Smooth muscle cell (in vitro differentiated cells): ENCODE measurements around the gene BPTF. TPM values are rescaled to one million over a fixed set of nuclear protein-coding genes. Genes with fewer than 3 reads are reported as not detected.

ENCODE experiments used
- DNase-seq: peaks from one replicate; lab custom pipeline; 2025; ENCODE audit not compliant: unreplicated experiment; lab: John Stamatoyannopoulos, UW
- H2AFZ ChIP-seq: fragments of 200-600 bp; sonication (generic); 2 replicates; pipeline ENCODE4 v1.6.0; 2016; ENCODE audit warnings: antibody characterized with exemption, low read depth, mild to moderate bottlenecking
- H3F3A ChIP-seq: fragments of 200-600 bp; sonication (generic); 2 replicates; pipeline ENCODE4 v1.6.0; 2017; ENCODE audit warnings: antibody characterized with exemption, low read depth
- H3K27ac ChIP-seq: fragments of 200-600 bp; sonication (generic); 2 replicates; pipeline ENCODE4 v1.5.1; 2016; ENCODE audit warnings: low read depth, mild to moderate bottlenecking
- H3K27me3 ChIP-seq: fragments of 200-600 bp; sonication (generic); 2 replicates; pipeline ENCODE4 v1.6.1; 2016; ENCODE audit warnings: low read depth, mild to moderate bottlenecking
- H3K36me3 ChIP-seq: fragments of 200-600 bp; sonication (generic); 2 replicates; pipeline ENCODE4 v1.5.1; 2016; ENCODE audit warnings: low read depth
- H3K4me1 ChIP-seq: fragments of 200-600 bp; sonication (generic); 2 replicates; pipeline ENCODE4 v1.5.1; 2016; ENCODE audit warnings: low read depth
- H3K4me2 ChIP-seq: fragments of 200-600 bp; sonication (generic); 2 replicates; pipeline ENCODE4 v1.6.0; 2016; ENCODE audit warnings: mild to moderate bottlenecking
- H3K4me3 ChIP-seq: fragments of 200-600 bp; sonication (generic); 2 replicates; pipeline ENCODE4 v1.5.1; 2016; ENCODE audit warnings: mild to moderate bottlenecking
- H3K79me2 ChIP-seq: fragments of 200-600 bp; sonication (generic); 2 replicates; pipeline ENCODE4 v1.6.0; 2016; ENCODE audit warnings: low read depth, mild to moderate bottlenecking
- H3K9ac ChIP-seq: fragments of 200-600 bp; sonication (generic); 2 replicates; pipeline ENCODE4 v1.6.0; 2016; ENCODE audit warnings: low read depth
- H3K9me3 ChIP-seq: fragments of 200-600 bp; sonication (generic); replicated peaks from 2 replicates; pipeline ENCODE4 v1.5.1; 2016; ENCODE audit warnings: low read depth
- H4K20me1 ChIP-seq: fragments of 200-600 bp; sonication (generic); 2 replicates; pipeline ENCODE4 v1.6.0; 2016; ENCODE audit warnings: low read depth
- CTCF ChIP-seq: fragments of 200-600 bp; sonication (generic); IDR thresholded peaks from 2 replicates; pipeline ENCODE4 v1.5.1; 2017; ENCODE audit warnings: borderline replicate concordance, mild to moderate bottlenecking, antibody characterized with exemption; ENCODE audit not compliant: insufficient read depth, poor library complexity, severe bottlenecking
- WGBS: methylation state at CpG from one replicate; pipeline ENCODE4 v1.1.7; 2016; ENCODE audit warnings: low lambda C conversion rate; 5-methylcytosine and 5-hydroxymethylcytosine counted together
- polyA plus RNA-seq: library from polyadenylated mRNA; unstranded; fragments of >200 nt; fragmentation: Nextera tagmentation; extraction: Ambion mirVana; gene quantifications from 2 replicates; pipeline ENCODE4 v1.2.1, GENCODE V29; 2016
- total RNA-seq: library from RNA; depleted of rRNA; stranded (reverse); fragments of >200 nt; gene quantifications from 2 replicates; pipeline ENCODE4 v1.2.3, GENCODE V29; 2014

Gene BPTF
- total and polyA plus RNA-seq, 2 experiments from 2014 or later, result 26.8 to 51.2 TPM

GRCh38 chr17:67865438-67865837 is 40.1 kb downstream of the BPTF start:
- no peaks in the 10 kb centered on the region for H3F3A ChIP-seq
- H3K9ac ChIP-seq, result no peak overlapping the region
- 23% methylated on average over 1 of the region's 1 CpG for WGBS
- no peak overlapping the region for H2AFZ ChIP-seq
- no peak overlapping the region for H3K27ac ChIP-seq
- no peak for DNase-seq
- H3K79me2 ChIP-seq, result peaks cover 85% of the 10 kb centered on the region
- no peak overlapping the region for H3K4me3 ChIP-seq
- peaks cover 6% of the 10 kb centered on the region for H3K36me3 ChIP-seq
- no peaks in the 10 kb centered on the region for H3K9me3 ChIP-seq
- H3K4me1 ChIP-seq, result no peaks in the 10 kb centered on the region
- no peaks in the 10 kb centered on the region for H3K27me3 ChIP-seq
- H4K20me1 ChIP-seq, result peaks cover 89% of the 10 kb centered on the region
- no peak overlapping the region for H3K4me2 ChIP-seq
- TF ChIP-seq CTCF, result no peak

- Histone ChIP-seq H4K20me1 (peaks cover 77% of the 10 kb centered on the region), H3K79me2 (peaks cover 76% of the 10 kb centered on the region), H3K36me3 (peaks cover 6% of the 10 kb centered on the region), H2AFZ (no peak overlapping the region), H3K4me3 (no peak overlapping the region), H3F3A (no peaks in the 10 kb centered on the region), H3K27me3 (no peaks in the 10 kb centered on the region), H3K27ac (no peak overlapping the region), H3K4me2 (no peak overlapping the region), H3K9me3 (no peaks in the 10 kb centered on the region), H3K9ac (no peak overlapping the region), H3K4me1 (no peaks in the 10 kb centered on the region)
- DNase-seq, result no peak
- TF ChIP-seq CTCF, result no peak
- 96% methylated on average over 4 of the region's 4 CpGs for WGBS
Observed at GRCh38 chr17:67867591-67867990, 42.3 kb downstream of the BPTF start.

- Histone ChIP-seq H3K9me3 (no peaks in the 10 kb centered on the region), H3K4me3 (no peak overlapping the region), H4K20me1 (peaks cover 76% of the 10 kb centered on the region), H2AFZ (no peak overlapping the region), H3K9ac (no peak overlapping the region), H3K79me2 (peaks cover 73% of the 10 kb centered on the region), H3K27ac (no peak overlapping the region), H3K27me3 (no peaks in the 10 kb centered on the region), H3K4me1 (no peaks in the 10 kb centered on the region), H3K36me3 (peaks cover 6% of the 10 kb centered on the region), H3K4me2 (no peak overlapping the region), H3F3A (no peaks in the 10 kb centered on the region)
- no peak for DNase-seq
- TF ChIP-seq CTCF, result no peak
Observed at GRCh38 chr17:67868176-67868575, 42.9 kb downstream of the BPTF start.

- no peak overlapping the region for H3K9ac ChIP-seq
- H3K36me3 ChIP-seq, result no peaks in the 10 kb centered on the region
- H3K27me3 ChIP-seq, result no peaks in the 10 kb centered on the region
- H3K79me2 ChIP-seq, result peaks cover 27% of the 10 kb centered on the region
- H2AFZ ChIP-seq, result no peak overlapping the region
- no peak for TF ChIP-seq CTCF
- no peak overlapping the region for H3K27ac ChIP-seq
- H3K9me3 ChIP-seq, result no peaks in the 10 kb centered on the region
- H4K20me1 ChIP-seq, result peaks cover 37% of the 10 kb centered on the region
- no peaks in the 10 kb centered on the region for H3F3A ChIP-seq
- H3K4me2 ChIP-seq, result no peak overlapping the region
- no peak overlapping the region for H3K4me3 ChIP-seq
- WGBS, result 95% methylated on average over 5 of the region's 5 CpGs
- no peak for DNase-seq
- no peaks in the 10 kb centered on the region for H3K4me1 ChIP-seq
Observed at GRCh38 chr17:67879662-67880061, 54.4 kb downstream of the BPTF start.
